HT1080 (cell line): ENCODE results near the gene DYNLRB1. TPM values are rescaled to one million over a fixed set of nuclear protein-coding genes. Genes with fewer than 3 reads are reported as not detected.

Experiments
- DNase-seq: peaks from one replicate; pipeline ENCODE4 v3.0.0-alpha.2; 2015; ENCODE audit warnings: low read depth
- total RNA-seq: library from RNA; depleted of rRNA; stranded (reverse); fragments of >200 nt; shearing (Covaris generic); gene quantifications from 2 replicates; pipeline ENCODE4 v1.2.3, GENCODE V29; 2014

DYNLRB1 gene
- total RNA-seq, 1 experiment from 2014 or later = 186 TPM

DNA sequence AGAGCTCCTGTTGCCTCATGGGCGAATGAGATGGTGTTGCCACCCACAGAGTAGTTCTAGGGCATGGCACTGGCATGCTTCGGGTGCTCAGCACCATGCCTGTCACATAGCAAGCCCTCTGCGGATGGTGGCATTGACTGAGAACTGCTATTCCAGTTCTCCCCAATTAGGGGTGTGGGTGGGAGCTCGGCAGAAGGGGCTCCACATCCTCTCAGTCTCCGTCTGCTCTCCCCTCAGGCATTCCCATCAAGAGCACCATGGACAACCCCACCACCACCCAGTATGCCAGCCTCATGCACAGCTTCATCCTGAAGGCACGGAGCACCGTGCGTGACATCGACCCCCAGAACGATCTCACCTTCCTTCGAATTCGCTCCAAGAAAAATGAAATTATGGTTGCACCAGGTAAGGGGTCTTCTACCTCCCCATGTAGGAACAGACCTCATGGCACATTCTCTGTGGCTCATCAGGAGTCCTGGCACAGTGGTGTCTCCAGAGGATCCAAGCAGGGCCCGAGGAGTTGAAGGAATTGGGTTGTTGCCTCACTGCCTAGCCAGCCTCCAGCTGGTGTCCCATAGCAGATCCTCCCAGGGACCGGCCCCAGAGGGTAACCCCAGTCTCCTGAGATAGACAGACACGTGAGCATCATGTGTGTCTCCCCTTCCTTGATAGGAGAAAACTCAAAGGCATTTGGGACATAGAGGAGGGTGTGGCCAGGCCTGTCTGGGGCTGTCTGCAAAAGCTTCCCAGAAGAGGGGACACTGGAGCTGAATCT, 18.4 kb downstream of the DYNLRB1 start:
- no peak for DNase-seq

DNA sequence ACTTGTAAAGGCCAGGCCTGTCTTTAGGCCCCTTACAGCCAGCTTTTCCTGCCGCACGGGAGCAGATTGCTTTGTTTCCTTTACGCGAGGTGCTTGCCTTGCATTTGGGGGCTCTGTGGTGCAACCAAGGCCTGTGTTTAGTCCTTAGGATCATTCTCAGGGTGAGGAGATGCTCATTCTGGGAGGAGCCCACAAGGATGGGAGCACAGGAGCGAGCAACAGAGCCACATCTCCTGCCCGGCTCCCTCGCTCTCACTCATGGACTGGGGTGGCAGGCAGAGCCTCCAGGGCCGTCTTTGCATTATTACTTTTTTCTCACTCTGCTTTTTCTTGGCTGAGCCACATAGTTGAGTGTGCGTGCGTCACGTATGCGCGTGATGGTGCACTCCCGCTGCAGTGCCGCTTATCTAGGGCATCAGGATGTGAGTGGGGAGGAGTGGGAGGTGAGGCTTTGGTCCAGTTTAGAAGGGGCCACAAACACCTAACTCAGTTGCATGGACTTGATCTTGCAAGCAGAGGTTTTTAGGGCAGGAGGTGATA, 19.1 kb downstream of the DYNLRB1 start:
- DNase-seq = no peak

DNA sequence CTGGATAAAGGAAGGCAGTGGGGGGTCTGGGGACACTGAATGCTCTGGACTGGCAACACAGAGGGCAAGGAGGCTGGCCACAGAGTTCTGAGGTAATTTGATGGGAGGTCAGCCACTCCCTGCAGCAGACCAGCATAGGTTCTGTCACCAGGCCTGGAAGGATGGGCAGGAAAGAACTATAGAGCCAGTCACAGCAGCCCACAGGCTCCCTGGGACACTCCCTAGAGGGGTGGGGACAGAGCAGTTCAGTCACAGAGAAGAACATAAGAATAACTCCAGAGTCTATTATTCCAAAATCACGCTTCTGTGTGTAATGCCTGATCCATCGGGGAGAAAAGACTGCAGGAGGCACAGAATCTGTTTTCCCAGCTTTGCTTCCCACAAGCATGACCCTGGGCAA, 19.6 kb downstream of the DYNLRB1 start:
- no peak for DNase-seq

- DNase-seq = no peak
Measured at GRCh38 chr20:34536798-34537394, 20.7 kb downstream of the DYNLRB1 start.

GRCh38 chr20:34537651-34538050, 21.4 kb downstream of the DYNLRB1 start:
- DNase-seq = no peak

DNA sequence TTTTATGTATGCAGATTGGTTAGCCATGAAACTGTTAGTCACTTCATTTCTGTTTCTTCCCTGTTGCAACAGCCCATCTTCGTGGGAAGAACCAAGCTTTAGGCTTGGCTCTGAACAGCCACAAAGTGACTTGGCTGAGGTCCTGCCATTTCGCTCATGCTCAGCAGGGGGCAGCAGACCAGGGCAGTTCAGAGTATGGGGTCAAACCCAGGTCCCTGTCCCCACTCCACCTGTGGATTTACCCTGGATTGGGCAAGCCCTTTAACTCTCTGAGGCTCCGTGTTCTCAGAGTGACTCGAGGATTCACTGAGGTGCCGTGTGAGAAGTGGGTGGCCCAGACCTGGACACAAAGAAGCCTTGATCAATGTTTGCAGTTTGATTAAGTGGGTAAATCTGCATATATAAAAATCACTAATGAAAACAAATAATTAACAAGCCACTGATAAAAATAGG, 22.5 kb downstream of the DYNLRB1 start:
- DNase-seq = no peak

DNA sequence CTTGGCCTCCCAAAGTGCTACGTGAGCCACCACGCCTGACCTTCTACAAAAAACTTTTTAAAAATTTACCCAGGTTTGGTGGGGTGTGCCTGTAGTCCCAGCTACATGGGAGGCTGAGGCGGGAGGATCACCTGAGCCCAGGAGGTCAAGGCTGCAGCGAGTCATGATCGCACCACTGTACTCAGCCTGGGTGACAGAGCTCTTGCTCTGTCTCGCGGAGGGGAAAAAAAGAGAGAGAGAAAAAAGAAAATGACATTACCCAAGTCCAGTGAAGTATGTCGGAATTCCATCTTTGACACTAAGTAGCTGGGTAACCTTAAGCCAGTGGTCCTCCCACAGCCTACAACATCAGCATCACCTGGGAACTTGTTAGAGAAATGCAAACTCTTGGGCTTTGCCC, 23.5 kb downstream of the DYNLRB1 start:
- DNase-seq = no peak

DNA sequence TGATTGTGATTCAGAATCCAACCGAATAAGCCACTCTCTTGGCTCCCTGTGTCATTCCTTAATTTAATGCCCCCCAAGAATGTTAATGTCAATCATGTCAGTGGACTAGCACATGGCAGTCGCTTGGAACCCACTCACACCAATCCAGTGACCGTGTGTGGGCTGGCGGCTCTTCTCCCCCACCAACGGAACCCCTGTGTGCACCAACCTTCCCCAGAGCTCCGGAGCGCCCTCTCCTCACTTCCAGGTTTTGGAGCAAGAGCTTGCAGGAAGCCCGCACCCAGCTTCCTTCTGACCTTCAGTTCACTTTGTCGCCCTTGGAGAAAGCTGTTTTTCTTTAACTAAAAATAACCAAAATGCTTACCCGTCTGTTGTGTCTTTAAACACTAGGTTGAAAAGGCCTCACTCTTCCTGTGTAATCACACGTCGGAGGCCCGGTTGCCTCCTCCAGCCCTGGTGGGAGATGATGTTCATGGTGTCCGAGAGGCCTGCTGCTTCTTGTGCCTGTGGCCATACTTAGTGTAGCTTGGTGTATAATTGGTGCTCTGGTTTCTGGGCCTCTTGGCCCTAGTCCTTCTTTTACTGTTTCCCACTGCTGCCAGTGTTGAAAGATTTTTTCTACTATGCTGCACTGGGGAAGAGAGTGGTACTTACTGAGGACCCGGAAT, 24.5 kb downstream of the DYNLRB1 start:
- no peak for DNase-seq

DNA sequence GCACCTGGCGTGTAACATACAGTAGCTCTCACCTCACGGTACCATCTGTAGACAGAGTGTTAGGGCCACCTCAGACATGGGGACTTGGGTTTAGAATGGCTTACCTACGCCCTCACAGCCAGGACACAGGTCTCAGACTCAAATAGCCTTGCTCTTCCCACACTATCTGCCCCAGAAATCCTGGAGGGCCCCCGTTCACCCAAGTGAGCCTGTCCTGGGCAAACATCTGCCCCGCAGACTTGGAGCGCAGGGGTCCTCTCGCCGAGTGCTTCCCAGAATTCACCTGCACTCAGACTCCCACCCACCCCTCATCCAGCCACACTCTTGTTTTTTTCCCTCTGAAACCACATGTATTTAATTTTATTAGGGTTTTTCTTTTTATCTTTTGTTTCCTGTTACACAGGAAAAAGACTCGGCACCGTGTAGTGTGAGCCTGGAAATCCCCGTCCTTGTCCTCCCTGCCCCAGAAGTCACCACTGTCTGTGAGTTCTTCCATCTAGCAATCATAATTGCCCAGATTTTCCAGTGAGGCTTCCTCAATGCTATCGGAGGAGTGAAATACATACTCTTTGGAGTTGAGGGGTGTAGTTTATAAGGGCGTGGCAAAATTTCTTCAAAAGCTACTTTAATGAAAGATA, 25.2 kb downstream of the DYNLRB1 start:
- no peak for DNase-seq

GRCh38 chr20:34541917-34542316, 25.7 kb downstream of the DYNLRB1 start:
- no peak for DNase-seq

GRCh38 chr20:34542439-34542838, 26.2 kb downstream of the DYNLRB1 start:
- DNase-seq = no peak

GRCh38 chr20:34543463-34544056, 27.3 kb downstream of the DYNLRB1 start:
- DNase-seq = no peak

- DNase-seq = no peak
Measured at GRCh38 chr20:34544109-34544796, 28.0 kb downstream of the DYNLRB1 start.

DNA sequence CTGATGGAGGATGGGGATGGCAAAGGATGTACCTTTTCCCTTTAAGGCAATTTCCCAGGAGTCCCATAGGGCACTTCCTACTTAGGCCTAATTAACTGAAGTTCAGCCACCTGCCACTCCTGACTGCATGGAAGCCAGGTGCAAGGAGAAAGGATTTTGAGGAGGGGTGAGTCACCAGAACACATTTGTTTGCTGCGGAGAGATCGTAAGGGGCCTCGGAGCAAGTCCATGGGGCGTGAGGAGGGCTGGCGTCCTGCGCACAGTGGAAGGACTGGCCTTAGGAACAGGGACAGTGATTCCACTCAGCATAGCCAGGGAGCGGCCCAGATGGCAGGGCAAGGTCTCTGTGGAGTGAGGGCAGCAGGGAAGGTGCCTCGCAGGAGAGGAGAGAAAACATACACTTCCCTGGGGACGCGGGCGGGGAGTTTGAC, 30.5 kb downstream of the DYNLRB1 start:
- no peak for DNase-seq

DNA sequence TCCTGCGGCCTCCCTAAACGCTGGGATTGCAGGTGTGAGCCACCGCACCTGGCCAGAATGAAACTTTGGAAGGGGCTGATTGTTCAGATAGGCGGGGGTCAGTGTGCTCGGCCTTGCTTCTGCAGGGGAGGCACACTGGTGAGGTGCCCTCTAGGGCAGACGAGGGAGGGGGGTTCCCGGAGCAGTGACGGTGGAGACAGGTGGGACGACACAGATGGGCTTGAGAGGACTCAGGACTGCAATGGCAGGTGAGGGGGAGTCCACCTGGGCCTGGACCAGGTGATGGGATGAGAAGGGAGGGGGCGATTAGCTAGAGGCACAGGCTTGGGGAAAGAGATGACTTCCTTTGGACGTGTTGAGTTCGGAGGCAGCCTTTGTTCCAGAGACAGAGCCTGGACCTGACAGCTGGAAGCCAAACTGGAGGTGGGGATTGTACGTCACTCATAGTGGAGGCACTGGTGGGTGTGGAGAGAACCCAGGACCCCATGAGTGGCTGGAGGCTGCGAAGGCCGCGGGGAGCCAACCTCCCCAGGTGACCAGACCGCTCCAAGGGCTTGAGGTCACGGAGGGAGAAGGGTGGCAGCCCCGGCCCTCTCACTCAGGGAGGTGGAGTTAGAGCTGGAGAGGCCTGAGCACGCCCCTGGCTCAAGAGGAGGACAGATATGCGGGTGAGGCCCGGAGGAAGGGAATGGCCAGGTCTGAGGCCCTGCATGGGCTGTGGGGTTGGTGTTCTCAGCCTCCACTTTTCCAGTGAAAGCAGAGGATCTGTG, 31.8 kb downstream of the DYNLRB1 start:
- no peak for DNase-seq

- DNase-seq = no peak
Measured at GRCh38 chr20:34549291-34549928, 33.2 kb downstream of the DYNLRB1 start.

- no peak for DNase-seq
Measured at GRCh38 chr20:34549929-34550305, 33.7 kb downstream of the DYNLRB1 start.

DNA sequence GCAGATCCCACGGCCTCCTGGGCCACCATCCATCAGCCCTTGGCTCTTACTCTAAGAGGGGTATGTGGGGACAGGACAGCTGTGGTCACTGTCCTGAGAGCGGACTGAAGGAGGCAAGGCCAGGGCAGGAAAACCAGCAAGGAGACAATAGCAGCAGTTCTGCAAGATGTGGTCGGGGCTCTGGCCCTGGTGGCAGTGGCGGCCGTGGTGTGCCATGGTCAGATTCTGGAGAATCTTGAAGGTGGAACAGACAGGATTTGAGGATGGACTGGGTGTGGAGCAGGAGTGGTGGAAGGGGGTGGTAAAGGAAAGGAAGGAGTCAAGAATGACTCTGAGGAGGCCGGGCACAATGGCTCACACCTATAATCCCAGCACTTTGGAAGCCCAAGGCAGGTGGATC, 36.3 kb downstream of the DYNLRB1 start:
- no peak for DNase-seq

DNA sequence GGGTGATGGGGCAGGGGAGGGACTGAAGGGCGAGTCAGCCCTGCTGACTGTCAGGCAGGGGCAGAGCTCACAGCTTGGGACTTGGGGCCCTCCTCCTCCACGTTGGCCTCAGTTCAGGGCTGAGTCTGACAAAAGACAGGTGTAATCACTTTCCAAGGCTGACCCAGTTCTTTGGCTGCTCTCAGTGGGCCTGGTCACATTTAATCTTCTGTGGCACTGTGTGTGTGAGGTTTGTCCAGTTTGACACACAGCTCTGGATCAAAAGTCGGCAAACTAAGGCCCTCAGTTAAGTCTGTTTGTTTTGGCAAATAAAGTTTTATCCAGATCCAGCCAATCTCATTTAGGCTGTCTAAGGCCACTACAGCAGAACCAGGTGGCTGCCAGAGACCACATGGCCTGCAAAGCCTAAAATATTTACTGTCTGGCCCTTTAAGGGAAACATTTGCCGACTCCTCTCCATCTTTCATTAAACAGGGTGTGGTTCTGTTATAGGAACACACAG, 37.2 kb downstream of the DYNLRB1 start:
- no peak for DNase-seq
